SU-DHL-6 (cell line): ENCODE measurements around the gene GPR150.

Source experiments
- EZH2phosphoT487 ChIP-seq: fragments of 200-600 bp; sonication (generic), shearing (Covaris generic); conservative IDR thresholded peaks from 2 replicates; pipeline ENCODE4 v1.6.1; 2018; ENCODE audit warnings: mild to moderate bottlenecking, antibody characterized with exemption, low read length, moderate library complexity, mixed read lengths
- TF ChIP-seq, protein P1 (sequence below): fragments of 200-600 bp; sonication (generic); IDR thresholded peaks from one replicate; pipeline ENCODE4 v1.5.1; 2017; ENCODE audit warnings: antibody characterized with exemption, mild to moderate bottlenecking, low read length, moderate library complexity; ENCODE audit not compliant: insufficient read depth, poor library complexity, severe bottlenecking

GRCh38 chr5:95667061-95667618 is 47.3 kb downstream of the GPR150 start:
- TF ChIP-seq, protein P1, sequence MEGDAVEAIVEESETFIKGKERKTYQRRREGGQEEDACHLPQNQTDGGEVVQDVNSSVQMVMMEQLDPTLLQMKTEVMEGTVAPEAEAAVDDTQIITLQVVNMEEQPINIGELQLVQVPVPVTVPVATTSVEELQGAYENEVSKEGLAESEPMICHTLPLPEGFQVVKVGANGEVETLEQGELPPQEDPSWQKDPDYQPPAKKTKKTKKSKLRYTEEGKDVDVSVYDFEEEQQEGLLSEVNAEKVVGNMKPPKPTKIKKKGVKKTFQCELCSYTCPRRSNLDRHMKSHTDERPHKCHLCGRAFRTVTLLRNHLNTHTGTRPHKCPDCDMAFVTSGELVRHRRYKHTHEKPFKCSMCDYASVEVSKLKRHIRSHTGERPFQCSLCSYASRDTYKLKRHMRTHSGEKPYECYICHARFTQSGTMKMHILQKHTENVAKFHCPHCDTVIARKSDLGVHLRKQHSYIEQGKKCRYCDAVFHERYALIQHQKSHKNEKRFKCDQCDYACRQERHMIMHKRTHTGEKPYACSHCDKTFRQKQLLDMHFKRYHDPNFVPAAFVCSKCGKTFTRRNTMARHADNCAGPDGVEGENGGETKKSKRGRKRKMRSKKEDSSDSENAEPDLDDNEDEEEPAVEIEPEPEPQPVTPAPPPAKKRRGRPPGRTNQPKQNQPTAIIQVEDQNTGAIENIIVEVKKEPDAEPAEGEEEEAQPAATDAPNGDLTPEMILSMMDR, result no peak
- TF ChIP-seq EZH2phosphoT487, result no peak
